ENCODE results near the gene RAB3C. TPM values are rescaled to one million over a fixed set of nuclear protein-coding genes. Genes with fewer than 3 reads are reported as not detected.
"Not testable (repeated sequence)": the region's sequence is repeated elsewhere in the genome, so short reads cannot be mapped to it uniquely, and the experiment has no call there.

The RAB3C gene
- total and polyA plus RNA-seq, 2 experiments from 2014 or later: 15.0 to 30.6 TPM

DNA sequence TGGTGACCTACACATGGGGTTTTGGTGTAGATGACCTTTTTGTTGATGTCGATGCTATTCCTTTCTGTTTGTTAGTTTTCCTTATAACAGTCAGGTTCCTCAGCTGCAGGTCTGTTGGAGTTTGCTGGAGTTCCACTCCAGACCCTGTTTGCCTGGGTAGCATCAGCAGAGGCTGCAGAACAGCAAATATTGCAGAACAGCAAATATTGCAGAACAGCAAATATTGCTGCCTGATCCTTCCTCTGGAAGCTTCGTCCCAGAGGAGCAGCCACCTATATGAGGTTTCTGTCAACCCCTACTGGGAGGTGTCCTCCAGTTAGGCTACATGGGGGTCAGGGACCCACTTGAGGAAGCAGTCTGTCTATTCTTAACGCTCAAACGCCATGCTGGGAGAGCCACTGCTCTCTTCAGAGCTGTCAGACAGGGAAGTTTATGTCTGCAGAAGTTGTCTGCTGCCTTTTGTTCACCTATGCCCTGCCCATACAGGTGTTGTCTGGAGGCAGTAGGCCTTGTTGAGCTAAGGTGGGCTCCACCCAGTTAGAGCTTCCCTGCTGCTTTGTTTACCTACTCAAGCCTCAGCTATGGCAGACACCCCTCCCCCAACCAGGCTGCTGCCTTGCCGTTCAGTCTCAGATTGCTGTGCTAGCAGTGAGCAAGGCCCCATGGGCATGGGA is 116.3 kb downstream of the RAB3C start:
- Mint-ChIP-seq H3K9me3 (peaks cover 66% of the 10 kb centered on the region), H3K36me3 (ENCODE audit: low read depth) (peaks cover 69% of the 10 kb centered on the region)
- not testable (repeated sequence) for H3K36me3 ChIP-seq (ENCODE audit: insufficient read depth); H3F3A ChIP-seq (replicated peaks; ENCODE audit: low read depth); H4K20me1 ChIP-seq (replicated peaks; ENCODE audit: insufficient read depth); H3K27ac Mint-ChIP-seq; H3K4me3 Mint-ChIP-seq; H3K27me3 Mint-ChIP-seq (ENCODE audit: insufficient read depth, low read depth, poor library complexity); H3K4me3 ChIP-seq; H3K4me2 ChIP-seq; H3K27me3 ChIP-seq (ENCODE audit: insufficient read depth); H2AFZ ChIP-seq; H3K4me1 Mint-ChIP-seq; H3K79me2 ChIP-seq (replicated peaks; ENCODE audit: insufficient read depth); H3K4me1 ChIP-seq (ENCODE audit: insufficient read depth); H3K27ac ChIP-seq (ENCODE audit: low read depth); DNase-seq (ENCODE audit: low spot score); H3K9me2 ChIP-seq (ENCODE audit: insufficient read depth); ATAC-seq

DNA sequence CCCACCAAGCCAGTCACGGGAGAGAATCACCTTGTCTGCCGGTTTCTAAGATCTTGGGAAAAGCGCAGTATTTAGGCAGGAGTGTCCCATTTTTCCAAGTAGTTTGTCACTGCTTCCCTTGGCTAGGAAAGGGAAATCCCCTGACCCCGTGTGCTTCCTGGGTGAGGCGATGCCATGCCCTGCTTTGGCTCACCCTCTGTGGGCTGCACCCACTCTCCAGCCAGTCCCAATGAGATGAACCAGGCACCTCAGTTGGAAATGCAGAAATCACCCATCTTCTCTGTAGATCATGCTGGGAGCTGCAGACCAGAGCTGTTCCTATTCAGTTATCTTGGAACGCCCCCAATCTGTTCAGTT is 116.9 kb downstream of the RAB3C start:
- H3K27me3 ChIP-seq (ENCODE audit: insufficient read depth): no peaks in the 10 kb centered on the region
- no peak overlapping the region for H3K27ac Mint-ChIP-seq
- H2AFZ ChIP-seq: no peak overlapping the region
- H3K36me3 ChIP-seq (ENCODE audit: insufficient read depth): no peaks in the 10 kb centered on the region
- no peak overlapping the region for H3K4me3 Mint-ChIP-seq
- no peak overlapping the region for H3K4me3 ChIP-seq
- ATAC-seq: no peak
- no peaks in the 10 kb centered on the region for H3F3A ChIP-seq (replicated peaks; ENCODE audit: low read depth)
- no peaks in the 10 kb centered on the region for H3K4me1 ChIP-seq (ENCODE audit: insufficient read depth)
- no peak for DNase-seq (ENCODE audit: low spot score)
- H3K36me3 Mint-ChIP-seq (ENCODE audit: low read depth): peaks cover 64% of the 10 kb centered on the region
- H3K79me2 ChIP-seq (replicated peaks; ENCODE audit: insufficient read depth): no peaks in the 10 kb centered on the region
- H3K27me3 Mint-ChIP-seq (ENCODE audit: insufficient read depth, low read depth, poor library complexity): no peaks in the 10 kb centered on the region
- no peak overlapping the region for H3K27ac ChIP-seq (ENCODE audit: low read depth)
- no peaks in the 10 kb centered on the region for H3K4me1 Mint-ChIP-seq
- H3K9me2 ChIP-seq (ENCODE audit: insufficient read depth): no peaks in the 10 kb centered on the region
- peaks cover 61% of the 10 kb centered on the region for H3K9me3 Mint-ChIP-seq
- H3K4me2 ChIP-seq: no peak overlapping the region
- no peaks in the 10 kb centered on the region for H4K20me1 ChIP-seq (replicated peaks; ENCODE audit: insufficient read depth)
- no peak for TF ChIP-seq EZH2phosphoT487 (IDR thresholded peaks at IDR 0.05; ENCODE audit: unreplicated experiment)
- TF ChIP-seq JUNB (IDR thresholded peaks at IDR 0.05; ENCODE audit: unreplicated experiment): no peak
- no peak for TF ChIP-seq ZNF331 (CRISPR knock-in tag; IDR thresholded peaks at IDR 0.05; ENCODE audit: low read depth)
- TF ChIP-seq, protein P1, sequence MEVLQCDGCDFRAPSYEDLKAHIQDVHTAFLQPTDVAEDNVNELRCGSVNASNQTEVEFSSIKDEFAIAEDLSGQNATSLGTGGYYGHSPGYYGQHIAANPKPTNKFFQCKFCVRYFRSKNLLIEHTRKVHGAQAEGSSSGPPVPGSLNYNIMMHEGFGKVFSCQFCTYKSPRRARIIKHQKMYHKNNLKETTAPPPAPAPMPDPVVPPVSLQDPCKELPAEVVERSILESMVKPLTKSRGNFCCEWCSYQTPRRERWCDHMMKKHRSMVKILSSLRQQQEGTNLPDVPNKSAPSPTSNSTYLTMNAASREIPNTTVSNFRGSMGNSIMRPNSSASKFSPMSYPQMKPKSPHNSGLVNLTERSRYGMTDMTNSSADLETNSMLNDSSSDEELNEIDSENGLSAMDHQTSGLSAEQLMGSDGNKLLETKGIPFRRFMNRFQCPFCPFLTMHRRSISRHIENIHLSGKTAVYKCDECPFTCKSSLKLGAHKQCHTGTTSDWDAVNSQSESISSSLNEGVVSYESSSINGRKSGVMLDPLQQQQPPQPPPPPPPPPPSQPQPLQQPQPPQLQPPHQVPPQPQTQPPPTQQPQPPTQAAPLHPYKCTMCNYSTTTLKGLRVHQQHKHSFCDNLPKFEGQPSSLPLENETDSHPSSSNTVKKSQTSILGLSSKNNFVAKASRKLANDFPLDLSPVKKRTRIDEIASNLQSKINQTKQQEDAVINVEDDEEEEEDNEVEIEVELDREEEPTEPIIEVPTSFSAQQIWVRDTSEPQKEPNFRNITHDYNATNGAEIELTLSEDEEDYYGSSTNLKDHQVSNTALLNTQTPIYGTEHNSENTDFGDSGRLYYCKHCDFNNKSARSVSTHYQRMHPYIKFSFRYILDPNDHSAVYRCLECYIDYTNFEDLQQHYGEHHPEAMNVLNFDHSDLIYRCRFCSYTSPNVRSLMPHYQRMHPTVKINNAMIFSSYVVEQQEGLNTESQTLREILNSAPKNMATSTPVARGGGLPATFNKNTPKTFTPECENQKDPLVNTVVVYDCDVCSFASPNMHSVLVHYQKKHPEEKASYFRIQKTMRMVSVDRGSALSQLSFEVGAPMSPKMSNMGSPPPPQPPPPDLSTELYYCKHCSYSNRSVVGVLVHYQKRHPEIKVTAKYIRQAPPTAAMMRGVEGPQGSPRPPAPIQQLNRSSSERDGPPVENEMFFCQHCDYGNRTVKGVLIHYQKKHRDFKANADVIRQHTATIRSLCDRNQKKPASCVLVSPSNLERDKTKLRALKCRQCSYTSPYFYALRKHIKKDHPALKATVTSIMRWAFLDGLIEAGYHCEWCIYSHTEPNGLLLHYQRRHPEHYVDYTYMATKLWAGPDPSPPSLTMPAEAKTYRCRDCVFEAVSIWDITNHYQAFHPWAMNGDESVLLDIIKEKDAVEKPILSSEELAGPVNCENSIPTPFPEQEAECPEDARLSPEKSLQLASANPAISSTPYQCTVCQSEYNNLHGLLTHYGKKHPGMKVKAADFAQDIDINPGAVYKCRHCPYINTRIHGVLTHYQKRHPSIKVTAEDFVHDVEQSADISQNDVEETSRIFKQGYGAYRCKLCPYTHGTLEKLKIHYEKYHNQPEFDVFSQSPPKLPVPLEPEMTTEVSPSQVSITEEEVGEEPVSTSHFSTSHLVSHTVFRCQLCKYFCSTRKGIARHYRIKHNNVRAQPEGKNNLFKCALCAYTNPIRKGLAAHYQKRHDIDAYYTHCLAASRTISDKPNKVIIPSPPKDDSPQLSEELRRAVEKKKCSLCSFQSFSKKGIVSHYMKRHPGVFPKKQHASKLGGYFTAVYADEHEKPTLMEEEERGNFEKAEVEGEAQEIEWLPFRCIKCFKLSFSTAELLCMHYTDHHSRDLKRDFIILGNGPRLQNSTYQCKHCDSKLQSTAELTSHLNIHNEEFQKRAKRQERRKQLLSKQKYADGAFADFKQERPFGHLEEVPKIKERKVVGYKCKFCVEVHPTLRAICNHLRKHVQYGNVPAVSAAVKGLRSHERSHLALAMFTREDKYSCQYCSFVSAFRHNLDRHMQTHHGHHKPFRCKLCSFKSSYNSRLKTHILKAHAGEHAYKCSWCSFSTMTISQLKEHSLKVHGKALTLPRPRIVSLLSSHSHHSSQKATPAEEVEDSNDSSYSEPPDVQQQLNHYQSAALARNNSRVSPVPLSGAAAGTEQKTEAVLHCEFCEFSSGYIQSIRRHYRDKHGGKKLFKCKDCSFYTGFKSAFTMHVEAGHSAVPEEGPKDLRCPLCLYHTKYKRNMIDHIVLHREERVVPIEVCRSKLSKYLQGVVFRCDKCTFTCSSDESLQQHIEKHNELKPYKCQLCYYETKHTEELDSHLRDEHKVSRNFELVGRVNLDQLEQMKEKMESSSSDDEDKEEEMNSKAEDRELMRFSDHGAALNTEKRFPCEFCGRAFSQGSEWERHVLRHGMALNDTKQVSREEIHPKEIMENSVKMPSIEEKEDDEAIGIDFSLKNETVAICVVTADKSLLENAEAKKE (CRISPR knock-in tag; IDR thresholded peaks at IDR 0.05): no peak
- no peak for TF ChIP-seq NANOG (IDR thresholded peaks at IDR 0.05; ENCODE audit: borderline replicate concordance)
- TF ChIP-seq POLR2AphosphoS5 (IDR thresholded peaks at IDR 0.05; ENCODE audit: low read depth): no peak
- TF ChIP-seq EZH2 (IDR thresholded peaks at IDR 0.05; ENCODE audit: low read depth, unreplicated experiment): no peak
- no peak for TF ChIP-seq ZNF114 (CRISPR knock-in tag; IDR thresholded peaks at IDR 0.05)
- TF ChIP-seq, protein P2, sequence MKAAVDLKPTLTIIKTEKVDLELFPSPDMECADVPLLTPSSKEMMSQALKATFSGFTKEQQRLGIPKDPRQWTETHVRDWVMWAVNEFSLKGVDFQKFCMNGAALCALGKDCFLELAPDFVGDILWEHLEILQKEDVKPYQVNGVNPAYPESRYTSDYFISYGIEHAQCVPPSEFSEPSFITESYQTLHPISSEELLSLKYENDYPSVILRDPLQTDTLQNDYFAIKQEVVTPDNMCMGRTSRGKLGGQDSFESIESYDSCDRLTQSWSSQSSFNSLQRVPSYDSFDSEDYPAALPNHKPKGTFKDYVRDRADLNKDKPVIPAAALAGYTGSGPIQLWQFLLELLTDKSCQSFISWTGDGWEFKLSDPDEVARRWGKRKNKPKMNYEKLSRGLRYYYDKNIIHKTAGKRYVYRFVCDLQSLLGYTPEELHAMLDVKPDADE (IDR thresholded peaks at IDR 0.05): no peak
- TF ChIP-seq STAT1 (IDR thresholded peaks at IDR 0.05; ENCODE audit: unreplicated experiment): no peak
- no peak for TF ChIP-seq CREB1 (CRISPR knock-in tag; IDR thresholded peaks at IDR 0.05; ENCODE audit: low read depth)
- TF ChIP-seq, protein P3, sequence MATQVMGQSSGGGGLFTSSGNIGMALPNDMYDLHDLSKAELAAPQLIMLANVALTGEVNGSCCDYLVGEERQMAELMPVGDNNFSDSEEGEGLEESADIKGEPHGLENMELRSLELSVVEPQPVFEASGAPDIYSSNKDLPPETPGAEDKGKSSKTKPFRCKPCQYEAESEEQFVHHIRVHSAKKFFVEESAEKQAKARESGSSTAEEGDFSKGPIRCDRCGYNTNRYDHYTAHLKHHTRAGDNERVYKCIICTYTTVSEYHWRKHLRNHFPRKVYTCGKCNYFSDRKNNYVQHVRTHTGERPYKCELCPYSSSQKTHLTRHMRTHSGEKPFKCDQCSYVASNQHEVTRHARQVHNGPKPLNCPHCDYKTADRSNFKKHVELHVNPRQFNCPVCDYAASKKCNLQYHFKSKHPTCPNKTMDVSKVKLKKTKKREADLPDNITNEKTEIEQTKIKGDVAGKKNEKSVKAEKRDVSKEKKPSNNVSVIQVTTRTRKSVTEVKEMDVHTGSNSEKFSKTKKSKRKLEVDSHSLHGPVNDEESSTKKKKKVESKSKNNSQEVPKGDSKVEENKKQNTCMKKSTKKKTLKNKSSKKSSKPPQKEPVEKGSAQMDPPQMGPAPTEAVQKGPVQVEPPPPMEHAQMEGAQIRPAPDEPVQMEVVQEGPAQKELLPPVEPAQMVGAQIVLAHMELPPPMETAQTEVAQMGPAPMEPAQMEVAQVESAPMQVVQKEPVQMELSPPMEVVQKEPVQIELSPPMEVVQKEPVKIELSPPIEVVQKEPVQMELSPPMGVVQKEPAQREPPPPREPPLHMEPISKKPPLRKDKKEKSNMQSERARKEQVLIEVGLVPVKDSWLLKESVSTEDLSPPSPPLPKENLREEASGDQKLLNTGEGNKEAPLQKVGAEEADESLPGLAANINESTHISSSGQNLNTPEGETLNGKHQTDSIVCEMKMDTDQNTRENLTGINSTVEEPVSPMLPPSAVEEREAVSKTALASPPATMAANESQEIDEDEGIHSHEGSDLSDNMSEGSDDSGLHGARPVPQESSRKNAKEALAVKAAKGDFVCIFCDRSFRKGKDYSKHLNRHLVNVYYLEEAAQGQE (IDR thresholded peaks at IDR 0.05; ENCODE audit: unreplicated experiment): no peak
